Measurements from ENCODE around the gene KLK12.

DNA sequence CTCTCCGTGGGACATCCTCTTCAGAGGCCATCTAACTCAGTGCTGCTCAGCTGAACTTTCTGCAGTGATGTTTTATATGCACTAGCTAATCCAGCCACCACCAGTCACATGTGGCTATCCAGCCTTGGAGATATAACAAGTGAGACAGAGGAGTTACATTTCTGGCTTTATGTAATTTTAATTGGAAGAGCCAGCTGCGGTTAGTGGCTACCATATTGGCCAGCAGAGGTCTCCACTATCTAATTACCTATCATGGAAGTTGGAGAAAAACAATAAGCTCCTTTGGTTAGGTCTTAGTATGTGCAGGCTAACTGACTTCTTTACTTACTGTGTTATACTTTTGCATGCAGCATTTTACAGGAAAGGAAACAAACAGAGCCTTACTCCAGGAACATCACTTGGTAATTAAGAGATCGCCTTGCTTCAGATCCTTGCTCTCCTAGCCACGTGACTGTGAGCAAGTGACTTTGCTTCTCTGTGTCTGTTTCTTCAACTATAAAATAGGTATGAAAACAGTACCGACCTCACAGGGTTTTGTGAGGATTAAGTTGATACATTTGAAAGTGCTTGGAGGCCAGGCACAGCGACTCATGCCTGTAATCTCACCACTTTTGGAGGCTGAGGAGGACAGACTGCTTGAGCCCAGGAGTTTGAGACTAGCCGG, 13.7 kb downstream of the KLK12 start:
- TF ChIP-seq, protein P1, sequence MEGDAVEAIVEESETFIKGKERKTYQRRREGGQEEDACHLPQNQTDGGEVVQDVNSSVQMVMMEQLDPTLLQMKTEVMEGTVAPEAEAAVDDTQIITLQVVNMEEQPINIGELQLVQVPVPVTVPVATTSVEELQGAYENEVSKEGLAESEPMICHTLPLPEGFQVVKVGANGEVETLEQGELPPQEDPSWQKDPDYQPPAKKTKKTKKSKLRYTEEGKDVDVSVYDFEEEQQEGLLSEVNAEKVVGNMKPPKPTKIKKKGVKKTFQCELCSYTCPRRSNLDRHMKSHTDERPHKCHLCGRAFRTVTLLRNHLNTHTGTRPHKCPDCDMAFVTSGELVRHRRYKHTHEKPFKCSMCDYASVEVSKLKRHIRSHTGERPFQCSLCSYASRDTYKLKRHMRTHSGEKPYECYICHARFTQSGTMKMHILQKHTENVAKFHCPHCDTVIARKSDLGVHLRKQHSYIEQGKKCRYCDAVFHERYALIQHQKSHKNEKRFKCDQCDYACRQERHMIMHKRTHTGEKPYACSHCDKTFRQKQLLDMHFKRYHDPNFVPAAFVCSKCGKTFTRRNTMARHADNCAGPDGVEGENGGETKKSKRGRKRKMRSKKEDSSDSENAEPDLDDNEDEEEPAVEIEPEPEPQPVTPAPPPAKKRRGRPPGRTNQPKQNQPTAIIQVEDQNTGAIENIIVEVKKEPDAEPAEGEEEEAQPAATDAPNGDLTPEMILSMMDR (IDR thresholded peaks at IDR 0.05), result peak in 5 of 6 experiments; percentile 23 to 65 (median 56)
- TF ChIP-seq POLR2A (IDR thresholded peaks at IDR 0.05), result no peak
